Activated CD8-positive, alpha-beta T cell treated with anti-CD3 and anti-CD28 coated beads for 36 hours (primary cell): ENCODE results near the gene PIEZO2. TPM values are rescaled to one million over a fixed set of nuclear protein-coding genes. Genes with fewer than 3 reads are reported as not detected.

Experiments used
- ATAC-seq: fragments of 200-7000 bp; cut with Tn5 transposase; one replicate; pipeline ENCODE4 v1.10.0; 2021; ENCODE audit warnings: mild to moderate bottlenecking, moderate library complexity
- CTCF ChIA-PET: fragments of 350-600 bp; sonication (Branson Sonifier 250); formaldehyde crosslinking; loops from one replicate; lab custom pipeline; 2021; ENCODE audit warnings: antibody characterized with exemption; lab: Charles Lee
- POLR2A ChIA-PET: fragments of 350-600 bp; sonication (Branson Sonifier 250); formaldehyde crosslinking; loops from one replicate; lab custom pipeline; 2021; ENCODE audit warnings: antibody characterized with exemption; lab: Charles Lee
- DNase-seq: peaks from one replicate; pipeline ENCODE4 v3.0.0-alpha.2; 2020
- H3K27ac Mint-ChIP-seq: one replicate; pipeline ENCODE4 v1.8.0; 2021; ENCODE audit warnings: mild to moderate bottlenecking, mixed read lengths
- H3K27me3 Mint-ChIP-seq: one replicate; pipeline ENCODE4 v1.8.0; 2021; ENCODE audit warnings: mixed read lengths
- H3K36me3 Mint-ChIP-seq: one replicate; pipeline ENCODE4 v1.8.0; 2021; ENCODE audit warnings: low read depth, mixed read lengths
- H3K4me1 Mint-ChIP-seq: one replicate; pipeline ENCODE4 v1.8.0; 2021; ENCODE audit warnings: low read depth, mixed read lengths
- H3K4me3 Mint-ChIP-seq: one replicate; pipeline ENCODE4 v1.8.0; 2021; ENCODE audit warnings: mild to moderate bottlenecking, moderate library complexity, mixed read lengths
- H3K9me3 Mint-ChIP-seq: one replicate; pipeline ENCODE4 v1.8.0; 2021; ENCODE audit warnings: mixed read lengths
- intact Hi-C: fragments of 100-400 bp; cut with micrococcal nuclease; formaldehyde crosslinking; loops from one replicate; pipeline ENCODE4 v1.10.0; 2022
- total RNA-seq, 2 experiments: library from RNA; stranded (reverse); gene quantifications; one replicate each; pipeline ENCODE4 v1.2.3, GENCODE V29; 2021
- TF ChIP-seq, protein P1 (sequence below): fragments of 200-600 bp; IDR thresholded peaks from one replicate; pipeline ENCODE4 v1.8.0; 2022; ENCODE audit warnings: antibody characterized with exemption, mild to moderate bottlenecking

PIEZO2 gene
- total RNA-seq, 2 experiments from 2014 or later, result not detected

DNA sequence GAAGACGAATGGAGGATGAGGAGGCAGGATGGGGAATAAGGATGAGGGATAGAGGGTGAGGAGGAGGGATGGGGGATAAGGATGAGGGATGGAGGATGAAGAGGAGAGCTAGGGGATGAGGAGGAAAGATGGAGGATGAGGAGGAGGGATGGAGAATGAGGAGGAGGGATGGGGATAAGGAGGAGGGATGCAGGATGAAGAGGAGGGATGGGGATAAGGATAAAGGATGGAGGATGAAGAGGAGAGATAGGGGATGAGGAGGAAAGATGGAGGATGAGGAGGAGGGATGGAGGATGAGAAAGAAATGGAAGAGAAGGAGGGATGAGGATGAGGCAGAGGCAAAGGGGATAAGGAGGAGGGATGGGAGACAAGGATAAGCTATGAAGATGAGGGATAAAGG, 393.5 kb downstream of the PIEZO2 start:
- CTCF ChIA-PET, result interaction anchor here (0.9 kb wide), 1 partner anchor 195 kb away, joined by 3 read pairs; no protein-coding TSS in a partner anchor

DNA sequence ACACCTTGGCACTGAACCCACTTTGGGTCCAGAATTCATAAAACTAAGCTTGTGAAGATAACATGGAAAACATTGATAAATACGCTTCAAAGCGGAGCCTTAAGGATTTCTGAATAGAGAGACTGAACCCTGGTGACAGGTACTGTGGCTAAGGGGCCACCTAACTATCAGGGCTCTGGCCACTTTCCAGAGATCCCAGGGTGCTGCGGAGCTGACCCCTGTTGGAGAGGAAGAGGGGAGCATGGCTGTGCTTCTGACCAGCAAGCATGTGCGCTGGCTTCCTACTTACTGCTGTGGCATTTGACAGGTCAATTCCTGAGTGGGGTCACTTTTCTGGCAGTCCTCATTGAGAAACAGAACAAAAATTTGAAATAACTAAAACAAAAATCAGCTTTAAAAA, 395.2 kb downstream of the PIEZO2 start:
- ChIA-PET POLR2A (no interaction called here), CTCF (no interaction called here)
- Mint-ChIP-seq H3K9me3 (no peaks in the 10 kb centered on the region), H3K4me1 (no peaks in the 10 kb centered on the region), H3K27me3 (no peaks in the 10 kb centered on the region), H3K4me3 (no peak overlapping the region), H3K27ac (no peak overlapping the region), H3K36me3 (no peaks in the 10 kb centered on the region)
- no peak for DNase-seq
- ATAC-seq, result no peak
- TF ChIP-seq, protein P1, sequence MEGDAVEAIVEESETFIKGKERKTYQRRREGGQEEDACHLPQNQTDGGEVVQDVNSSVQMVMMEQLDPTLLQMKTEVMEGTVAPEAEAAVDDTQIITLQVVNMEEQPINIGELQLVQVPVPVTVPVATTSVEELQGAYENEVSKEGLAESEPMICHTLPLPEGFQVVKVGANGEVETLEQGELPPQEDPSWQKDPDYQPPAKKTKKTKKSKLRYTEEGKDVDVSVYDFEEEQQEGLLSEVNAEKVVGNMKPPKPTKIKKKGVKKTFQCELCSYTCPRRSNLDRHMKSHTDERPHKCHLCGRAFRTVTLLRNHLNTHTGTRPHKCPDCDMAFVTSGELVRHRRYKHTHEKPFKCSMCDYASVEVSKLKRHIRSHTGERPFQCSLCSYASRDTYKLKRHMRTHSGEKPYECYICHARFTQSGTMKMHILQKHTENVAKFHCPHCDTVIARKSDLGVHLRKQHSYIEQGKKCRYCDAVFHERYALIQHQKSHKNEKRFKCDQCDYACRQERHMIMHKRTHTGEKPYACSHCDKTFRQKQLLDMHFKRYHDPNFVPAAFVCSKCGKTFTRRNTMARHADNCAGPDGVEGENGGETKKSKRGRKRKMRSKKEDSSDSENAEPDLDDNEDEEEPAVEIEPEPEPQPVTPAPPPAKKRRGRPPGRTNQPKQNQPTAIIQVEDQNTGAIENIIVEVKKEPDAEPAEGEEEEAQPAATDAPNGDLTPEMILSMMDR, result no peak
- intact Hi-C loops, result no loop called here

More for the DNA sequence above, 393.5 kb downstream of the PIEZO2 start:
- Mint-ChIP-seq H3K4me3 (no peak overlapping the region), H3K4me1 (no peaks in the 10 kb centered on the region), H3K27me3 (no peaks in the 10 kb centered on the region), H3K36me3 (no peaks in the 10 kb centered on the region), H3K9me3 (no peaks in the 10 kb centered on the region), H3K27ac (no peak overlapping the region)
- intact Hi-C loops, result no loop called here
- DNase-seq (no peak), ATAC-seq (no peak)
- TF ChIP-seq, protein P1, result no peak
- POLR2A ChIA-PET, result no interaction called here

DNA sequence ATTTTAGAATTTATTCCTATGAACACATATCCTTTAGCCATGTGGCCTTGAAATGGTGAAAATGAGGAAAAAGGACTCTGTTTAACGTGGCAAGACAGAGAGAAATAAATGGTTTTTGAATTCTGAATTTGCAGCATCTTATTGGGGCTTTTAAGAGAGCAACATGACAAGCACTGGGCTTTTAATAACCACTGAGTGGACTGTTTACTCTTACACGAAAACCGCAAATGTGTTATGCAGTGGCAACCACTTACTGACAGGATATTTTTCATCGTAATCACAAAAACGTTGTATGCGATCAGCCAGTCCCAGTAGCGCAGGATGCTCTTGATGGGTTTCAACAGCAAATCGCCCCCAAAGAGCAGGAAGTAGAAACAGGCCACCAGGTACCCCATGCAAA, 397.0 kb downstream of the PIEZO2 start:
- Mint-ChIP-seq H3K27ac (no peak overlapping the region), H3K4me1 (no peaks in the 10 kb centered on the region), H3K36me3 (no peaks in the 10 kb centered on the region), H3K27me3 (no peaks in the 10 kb centered on the region), H3K4me3 (no peak overlapping the region), H3K9me3 (no peaks in the 10 kb centered on the region)
- ChIA-PET CTCF (no interaction called here), POLR2A (no interaction called here)
- intact Hi-C loops, result no loop called here
- TF ChIP-seq, protein P1, result no peak
- no peak for ATAC-seq
- no peak for DNase-seq

DNA sequence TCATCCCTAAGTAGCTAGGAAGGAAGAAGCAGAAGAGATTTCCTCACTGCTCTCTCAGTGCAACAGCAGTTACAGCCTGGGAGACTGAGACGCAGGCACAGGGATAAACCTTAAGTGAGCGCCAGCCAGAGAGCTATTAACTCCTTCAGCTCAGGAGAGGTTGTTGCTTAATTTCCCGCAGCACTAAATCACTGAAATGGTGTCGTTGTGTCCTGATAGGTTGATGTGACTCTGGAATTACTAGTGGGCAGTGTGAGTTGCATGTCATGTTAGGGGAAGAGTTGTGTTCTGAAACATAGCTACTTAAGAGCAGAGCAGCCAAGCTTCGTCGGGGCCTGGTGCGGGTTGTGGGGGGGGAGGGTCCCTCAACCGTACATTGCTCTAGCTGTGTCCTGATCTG, 397.7 kb downstream of the PIEZO2 start:
- Mint-ChIP-seq H3K4me1 (no peaks in the 10 kb centered on the region), H3K4me3 (no peak overlapping the region), H3K36me3 (no peaks in the 10 kb centered on the region), H3K27ac (no peak overlapping the region), H3K27me3 (no peaks in the 10 kb centered on the region), H3K9me3 (no peaks in the 10 kb centered on the region)
- ATAC-seq (no peak), DNase-seq (no peak)
- TF ChIP-seq, protein P1, result no peak
- POLR2A ChIA-PET, result no interaction called here
- CTCF ChIA-PET, result no interaction called here
- intact Hi-C loops, result no loop called here

- TF ChIP-seq, protein P1, result no peak
- intact Hi-C loops, result no loop called here
- Mint-ChIP-seq H3K4me3 (no peak overlapping the region), H3K36me3 (no peaks in the 10 kb centered on the region), H3K27ac (no peak overlapping the region), H3K27me3 (no peaks in the 10 kb centered on the region), H3K9me3 (no peaks in the 10 kb centered on the region), H3K4me1 (no peaks in the 10 kb centered on the region)
- ChIA-PET POLR2A (no interaction called here), CTCF (no interaction called here)
- DNase-seq (no peak), ATAC-seq (no peak)
These were observed 399.0 kb downstream of the PIEZO2 start for GRCh38 chr18:10750191-10751035.
